Suppressor macrophage (primary cell): ENCODE data around the gene ZCWPW1.

Experiments used
- DNase-seq, 4 experiments: peaks; one replicate each; pipeline ENCODE4 v3.0.0-alpha.2; 2020 to 2022

Gene ZCWPW1

GRCh38 chr7:100432621-100433275, 4.2 kb upstream of the ZCWPW1 start:
- DNase-seq = no peak

DNA sequence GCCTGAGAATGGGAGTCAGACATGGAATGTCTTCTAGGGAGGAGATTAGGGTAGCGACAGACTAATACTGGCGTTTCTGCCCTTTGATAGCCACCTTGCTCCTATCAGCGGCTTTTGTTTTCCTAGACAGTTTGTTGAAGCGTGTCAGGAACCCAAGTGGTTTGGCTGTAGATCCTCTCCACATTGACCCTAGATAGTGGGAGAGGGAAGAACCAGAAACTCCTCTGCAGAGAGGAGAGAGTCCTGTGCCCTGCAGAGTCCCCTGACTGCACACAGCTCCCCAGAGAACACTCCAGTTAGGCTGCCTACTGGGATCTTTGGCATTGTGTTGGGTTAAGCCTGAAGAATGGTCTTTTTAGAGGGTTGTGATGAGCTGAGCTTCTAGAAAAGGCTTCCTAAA, 3.5 kb upstream of the ZCWPW1 start:
- no peak for DNase-seq

GRCh38 chr7:100431286-100431735, 2.8 kb upstream of the ZCWPW1 start:
- no peak for DNase-seq

DNA sequence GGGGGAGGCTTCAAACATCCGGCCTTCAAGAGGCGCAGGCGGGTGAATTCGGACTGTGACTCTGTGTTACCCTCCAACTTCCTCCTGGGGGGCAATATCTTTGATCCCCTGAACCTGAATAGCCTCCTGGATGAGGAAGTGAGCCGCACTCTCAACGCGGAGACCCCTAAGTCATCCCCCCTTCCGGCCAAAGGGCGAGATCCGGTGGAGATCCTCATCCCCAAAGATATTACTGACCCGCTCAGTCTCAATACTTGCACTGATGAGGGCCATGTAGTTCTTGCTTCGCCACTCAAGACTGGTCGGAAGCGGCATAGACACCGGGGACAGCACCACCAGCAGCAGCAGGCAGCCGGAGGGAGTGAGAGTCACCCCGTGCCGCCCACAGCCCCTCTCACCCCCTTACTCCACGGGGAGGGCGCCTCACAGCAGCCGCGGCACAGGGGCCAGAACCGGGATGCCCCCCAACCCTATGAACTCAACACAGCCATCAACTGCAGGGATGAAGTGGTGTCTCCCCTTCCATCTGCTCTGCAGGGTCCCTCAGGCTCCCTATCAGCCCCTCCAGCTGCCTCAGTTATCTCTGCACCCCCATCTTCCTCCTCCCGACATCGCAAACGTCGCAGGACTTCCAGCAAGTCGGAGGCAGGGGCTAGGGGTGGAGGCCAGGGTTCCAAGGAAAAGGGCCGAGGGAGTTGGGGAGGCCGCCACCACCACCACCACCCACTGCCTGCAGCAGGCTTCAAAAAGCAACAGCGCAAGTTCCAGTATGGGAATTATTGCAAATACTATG, 2.2 kb upstream of the ZCWPW1 start:
- peak; percentile 21 to 45 (median 31) for DNase-seq

GRCh38 chr7:100429637-100430492, 1.4 kb upstream of the ZCWPW1 start, which contains the start of gene MEPCE:
MEPCE (plus strand) TSS chr7:100429831; CDS start chr7:100430019, 188 bp downstream.
- peak; percentile 97 to 98 (median 98) for DNase-seq

DNA sequence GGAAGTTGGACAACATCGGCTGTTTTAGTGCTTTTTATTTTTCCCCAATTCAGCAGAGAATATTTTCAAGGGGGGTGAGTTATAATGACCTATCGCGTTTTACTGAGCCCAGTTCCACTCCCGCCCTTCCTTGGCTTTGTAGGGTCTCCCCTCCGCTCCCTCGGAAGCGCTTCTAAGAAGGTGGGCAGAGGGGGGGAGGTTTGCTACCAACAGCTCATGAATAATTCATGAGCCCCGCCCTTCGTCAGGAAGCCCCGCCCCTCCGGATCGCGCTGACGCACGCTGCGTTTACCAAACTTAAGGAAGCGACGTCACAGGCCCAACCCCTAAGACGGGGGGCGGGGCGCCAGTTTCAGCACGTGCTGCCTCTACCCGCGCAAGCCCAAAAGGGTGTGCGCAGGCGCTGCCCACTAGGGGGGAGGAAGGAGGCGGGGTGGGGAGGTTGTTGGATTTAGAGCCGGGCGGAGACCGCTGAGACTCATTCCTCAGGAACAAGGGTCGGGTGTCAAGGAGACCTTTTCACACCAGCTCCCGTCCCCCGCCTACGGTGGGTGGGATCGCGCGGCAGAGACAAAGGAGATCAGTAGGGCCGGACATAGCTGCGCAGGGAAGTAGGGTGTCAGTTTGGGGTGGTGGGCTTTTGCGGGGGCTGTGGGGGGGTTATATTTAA, 599 bp upstream of the ZCWPW1 start:
- DNase-seq = peak; percentile 100

- no peak for DNase-seq
Measured at GRCh38 chr7:100427762-100428198, 723 bp downstream of the ZCWPW1 start.

GRCh38 chr7:100426516-100426915, 2.0 kb downstream of the ZCWPW1 start:
- DNase-seq = no peak

- no peak for DNase-seq
Measured at GRCh38 chr7:100425347-100425746, 3.2 kb downstream of the ZCWPW1 start.

DNA sequence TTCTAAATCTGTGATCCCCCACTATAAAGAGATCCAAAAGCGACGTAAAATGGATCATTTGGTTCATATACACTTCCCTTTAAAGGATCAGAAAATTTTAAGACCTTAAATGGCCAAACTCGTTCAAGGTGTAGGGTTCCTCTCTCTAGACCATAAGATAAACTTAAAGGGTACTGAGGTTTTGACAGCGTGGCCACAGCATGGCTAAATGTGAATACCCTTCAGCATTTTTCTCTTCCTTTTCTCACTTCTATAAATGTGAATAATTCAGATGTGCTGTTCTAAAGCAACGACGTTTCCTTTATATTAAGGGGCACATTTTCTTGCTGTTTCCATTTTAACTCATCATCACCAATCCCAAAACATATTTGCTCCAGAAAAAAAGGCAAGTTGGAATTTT, 5.2 kb downstream of the ZCWPW1 start:
- DNase-seq = no peak

DNA sequence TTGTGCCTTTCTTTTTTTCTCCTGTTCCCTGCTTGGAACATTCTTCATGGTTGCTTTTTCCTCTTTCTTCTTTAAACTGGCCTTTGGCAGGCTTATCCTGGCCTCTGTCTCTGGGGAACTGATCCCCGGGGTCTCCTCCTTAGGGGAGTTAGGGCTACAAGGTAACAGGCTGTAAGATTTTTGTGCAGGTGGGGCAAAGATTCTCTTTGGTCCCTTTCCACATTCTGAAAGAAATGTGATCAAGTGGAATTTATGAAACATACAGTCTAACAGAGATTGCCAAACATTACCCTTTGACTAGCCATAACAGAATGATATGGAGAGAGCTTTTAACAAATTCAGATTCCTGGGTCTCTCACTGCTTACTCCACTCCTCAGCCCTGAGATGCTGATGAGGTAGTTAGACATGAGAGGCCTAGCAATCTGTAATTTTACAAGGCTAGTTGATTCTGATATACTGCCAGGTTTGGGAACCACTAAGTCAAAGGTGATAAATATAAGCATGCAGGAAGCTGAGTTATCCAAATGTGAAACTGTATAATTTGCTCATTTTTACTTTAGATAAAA, 8.8 kb downstream of the ZCWPW1 start:
- DNase-seq = no peak

DNA sequence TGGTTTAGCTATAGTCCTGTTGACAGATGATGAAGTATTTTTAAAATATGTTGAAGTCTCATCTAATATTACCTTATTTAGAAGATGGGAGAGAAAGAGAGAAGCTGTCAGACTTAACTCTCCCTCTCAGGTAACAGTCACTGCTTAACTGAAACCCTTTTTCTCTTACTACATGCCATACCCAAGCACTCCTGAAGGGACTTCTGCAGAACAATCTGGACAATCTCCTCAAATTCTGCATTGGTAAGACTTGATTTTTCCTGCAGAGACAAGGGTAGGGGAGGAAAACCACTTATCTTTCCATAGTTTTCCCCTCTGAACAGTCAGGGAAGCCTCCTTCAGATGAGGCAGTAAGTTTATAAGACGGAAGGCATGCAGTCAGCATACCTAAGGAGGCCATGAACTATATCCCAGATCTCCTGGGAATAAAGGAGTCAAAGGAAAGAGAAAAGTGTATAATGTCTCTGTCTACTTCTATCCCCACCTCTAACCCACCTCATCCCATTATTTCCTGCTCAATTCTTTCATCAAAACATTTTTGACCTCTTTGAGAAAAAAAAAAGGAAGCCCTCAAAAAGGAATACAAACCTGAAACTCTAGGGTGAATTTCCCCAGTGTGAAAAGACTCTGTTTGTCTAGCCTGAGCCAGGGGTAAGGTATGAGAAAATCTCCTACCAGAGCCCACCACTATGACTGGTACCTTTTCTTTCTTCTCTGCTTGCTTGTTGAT, 9.4 kb downstream of the ZCWPW1 start:
- DNase-seq = no peak

DNA sequence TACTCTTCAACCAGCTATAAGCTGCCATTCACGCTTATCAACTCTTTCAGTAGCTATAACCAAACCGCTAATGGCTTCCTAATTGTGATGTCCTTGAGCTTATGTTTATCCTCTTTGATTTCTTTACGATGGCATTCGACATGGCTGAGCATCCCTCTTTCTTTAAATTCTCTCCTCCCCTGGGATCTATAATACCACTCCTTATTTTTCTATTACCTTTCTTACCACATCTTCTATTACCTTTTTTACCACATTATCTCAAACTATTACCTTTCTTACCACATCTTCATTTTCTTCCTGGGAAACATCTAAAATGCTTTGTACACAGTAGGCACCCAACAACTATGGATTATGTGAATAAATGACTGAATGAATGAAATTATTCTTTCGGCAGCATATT, 13.1 kb downstream of the ZCWPW1 start:
- no peak for DNase-seq

DNA sequence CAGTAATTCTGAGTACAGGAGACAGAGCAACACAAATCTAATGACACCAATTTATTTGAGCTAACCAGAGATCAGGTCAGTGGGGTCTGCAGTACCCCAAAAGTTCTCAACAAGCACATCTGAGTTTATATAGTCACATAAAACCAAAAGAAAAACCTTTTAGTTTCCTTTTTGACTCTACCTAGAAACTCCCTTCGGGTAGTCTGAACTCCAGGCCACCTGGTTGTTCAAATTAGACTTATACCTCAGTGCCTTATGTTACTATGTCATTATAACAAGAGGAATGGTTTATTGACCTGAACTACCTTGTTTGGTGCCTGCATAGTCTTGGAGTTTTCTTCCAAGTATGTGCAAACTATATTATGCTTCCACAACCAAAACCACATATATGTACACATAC, 14.6 kb downstream of the ZCWPW1 start:
- no peak for DNase-seq

DNA sequence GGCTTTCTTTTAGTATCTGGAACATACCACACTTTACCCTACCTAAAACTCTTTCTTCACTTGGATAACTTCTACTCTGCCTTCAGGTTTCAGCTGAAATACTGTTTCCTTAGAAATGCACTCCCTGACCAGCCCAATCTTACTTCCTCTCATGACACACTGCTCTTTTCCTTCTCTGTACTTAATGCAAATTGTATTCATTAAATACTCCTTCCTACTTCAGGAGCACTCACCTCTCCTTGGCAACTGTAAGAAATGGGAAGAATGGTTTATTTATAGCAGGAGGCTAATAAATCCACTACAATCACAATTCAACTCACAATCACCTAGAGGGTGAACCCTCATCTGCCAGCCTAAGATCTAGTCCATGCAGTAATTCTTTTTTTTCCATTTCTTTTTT, 15.2 kb downstream of the ZCWPW1 start:
- DNase-seq = peak in 2 of 4 experiments; percentile 27 to 36

DNA sequence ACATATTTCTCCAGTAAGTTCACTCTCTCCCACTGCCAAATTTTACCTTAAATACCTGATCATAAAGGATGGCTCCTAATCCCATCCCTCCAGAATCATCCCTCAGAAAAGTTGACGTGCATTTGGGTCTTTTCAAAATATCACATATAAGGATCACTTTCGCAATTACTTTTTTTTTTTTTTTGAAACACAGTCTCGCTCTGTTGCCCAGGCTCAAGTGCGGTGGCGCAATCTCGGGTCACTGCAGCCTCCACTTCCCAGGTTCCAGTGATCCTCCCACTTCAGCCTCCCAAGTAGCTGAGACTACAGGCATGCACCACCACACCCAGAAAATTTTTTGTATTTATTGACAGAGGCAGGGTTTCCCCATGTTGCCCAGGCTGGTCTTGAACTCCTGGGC, 17.4 kb downstream of the ZCWPW1 start:
- DNase-seq = no peak

GRCh38 chr7:100407285-100408180, 21.0 kb downstream of the ZCWPW1 start:
- peak; percentile 75 to 88 (median 80) for DNase-seq

GRCh38 chr7:100406767-100407166, 21.7 kb downstream of the ZCWPW1 start:
- no peak for DNase-seq

- no peak for DNase-seq
Measured at GRCh38 chr7:100402241-100402640, 26.3 kb downstream of the ZCWPW1 start.

- DNase-seq = no peak
Measured at GRCh38 chr7:100401811-100402210, 26.7 kb downstream of the ZCWPW1 start.
